GM12801 (cell line): ENCODE data around the gene YPEL3.

Experiments
- CTCF ChIP-seq: IDR thresholded peaks from one replicate; pipeline ENCODE4 v1.5.1; 2011; ENCODE audit warnings: control low read depth; ENCODE audit not compliant: insufficient read length; ENCODE audit errors: extremely low read depth

YPEL3 gene

GRCh38 chr16:30122604-30123160, 26.7 kb upstream of the YPEL3 start:
- no peak for TF ChIP-seq CTCF

GRCh38 chr16:30121741-30122571, 25.9 kb upstream of the YPEL3 start:
- TF ChIP-seq CTCF = no peak

- TF ChIP-seq CTCF = no peak
These were observed 24.5 kb upstream of the YPEL3 start for GRCh38 chr16:30120340-30121105.

- no peak for TF ChIP-seq CTCF
These were observed 23.4 kb upstream of the YPEL3 start for GRCh38 chr16:30119428-30119827.

GRCh38 chr16:30117768-30118167, 21.8 kb upstream of the YPEL3 start:
- no peak for TF ChIP-seq CTCF

GRCh38 chr16:30116291-30117207, 20.5 kb upstream of the YPEL3 start:
- TF ChIP-seq CTCF = no peak

GRCh38 chr16:30115238-30115637, 19.2 kb upstream of the YPEL3 start:
- TF ChIP-seq CTCF = no peak
